ENCODE results near the gene PDLIM3. TPM values are rescaled to one million over a fixed set of nuclear protein-coding genes. Genes with fewer than 3 reads are reported as not detected.

PDLIM3 gene
- total RNA-seq, 4 donors from 2014 or later: 131 to 771 (median 450) TPM

DNA sequence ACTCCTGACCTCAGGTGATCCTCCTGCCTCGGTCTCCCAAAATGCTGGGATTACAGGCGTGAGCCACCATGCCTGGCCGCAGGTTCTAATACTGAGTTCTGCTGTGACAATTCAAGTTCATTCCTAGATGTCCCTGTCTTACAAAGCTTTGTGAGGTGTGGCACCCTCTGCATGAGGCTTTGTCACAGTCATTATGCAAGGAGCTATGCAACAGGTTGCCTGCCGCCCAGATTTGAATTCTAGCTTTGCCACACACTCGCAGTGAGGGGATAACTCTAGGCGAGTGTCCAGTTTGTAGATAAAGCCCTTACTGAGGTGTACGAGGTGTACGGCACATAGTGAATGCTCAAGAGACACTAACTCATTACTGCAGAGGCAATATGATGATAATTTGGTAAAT lies 67.3 kb downstream of the PDLIM3 start:
- Histone ChIP-seq H3K4me3 (no peak overlapping the region), H3K36me3 (no peaks in the 10 kb centered on the region), H3K27me3 (no peaks in the 10 kb centered on the region), H3K4me1 (no peaks in the 10 kb centered on the region), H3K9me3 (no peaks in the 10 kb centered on the region), H3K27ac (no peak overlapping the region)
- TF ChIP-seq CTCF (IDR thresholded peaks at IDR 0.05) (no peak), POLR2A (IDR thresholded peaks at IDR 0.05) (no peak)
- DNase-seq: no peak
- intact Hi-C loops (cut with DNase I; ENCODE audit: low total_unique reads): no loop called here

DNA sequence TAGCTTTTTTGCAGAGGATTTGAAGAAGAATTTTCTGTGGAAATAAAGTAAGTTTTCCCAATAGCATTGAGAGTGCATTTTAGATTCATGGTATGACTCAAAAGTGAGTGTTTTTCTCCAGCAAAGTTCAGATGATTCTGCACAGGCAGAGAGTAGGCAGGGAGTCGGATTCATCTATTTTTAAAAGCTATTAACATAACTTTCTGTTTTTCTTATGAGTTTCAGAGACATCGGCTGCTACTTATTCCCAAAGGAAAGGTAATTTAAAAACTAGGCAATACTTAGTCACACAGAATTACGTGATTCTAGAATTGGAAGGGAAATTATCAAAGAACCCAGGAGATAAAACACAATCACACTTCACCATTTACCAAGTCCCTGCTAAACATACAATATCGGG lies 68.2 kb downstream of the PDLIM3 start:
- H3K4me3 ChIP-seq: no peak overlapping the region
- TF ChIP-seq POLR2A (IDR thresholded peaks at IDR 0.05) (no peak), CTCF (IDR thresholded peaks at IDR 0.05) (no peak)
- H3K36me3 ChIP-seq: no peaks in the 10 kb centered on the region
- H3K27ac ChIP-seq: no peak overlapping the region
- DNase-seq: no peak
- H3K27me3 ChIP-seq: no peaks in the 10 kb centered on the region
- no peaks in the 10 kb centered on the region for H3K4me1 ChIP-seq
- H3K9me3 ChIP-seq: no peaks in the 10 kb centered on the region
- intact Hi-C loops (cut with DNase I; ENCODE audit: low total_unique reads): no loop called here

GRCh38 chr4:185465707-185466106 lies 69.6 kb downstream of the PDLIM3 start:
- TF ChIP-seq POLR2A (IDR thresholded peaks at IDR 0.05): no peak
- no peak for TF ChIP-seq CTCF (IDR thresholded peaks at IDR 0.05)

DNA sequence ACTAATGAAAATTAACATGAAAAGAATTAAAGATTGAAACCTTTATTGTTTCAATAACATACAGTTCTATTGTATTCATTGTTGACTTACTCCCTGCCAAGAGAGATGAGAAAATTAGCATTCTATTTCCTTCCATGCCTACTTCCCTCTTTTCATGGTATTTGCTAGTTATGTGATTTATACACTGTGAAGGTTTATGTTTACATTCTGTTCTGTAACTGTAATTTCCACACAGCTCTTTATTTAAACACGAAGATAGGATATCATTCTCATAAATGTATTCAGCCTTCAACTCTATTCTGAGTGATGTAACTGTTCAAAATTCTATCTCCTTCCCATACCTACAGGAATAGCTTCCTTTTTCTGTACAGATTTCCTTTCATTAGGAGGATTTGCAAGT lies 70.4 kb downstream of the PDLIM3 start:
- no peaks in the 10 kb centered on the region for H3K4me1 ChIP-seq
- intact Hi-C loops (cut with DNase I; ENCODE audit: low total_unique reads): no loop called here
- no peak for TF ChIP-seq POLR2A (IDR thresholded peaks at IDR 0.05)
- TF ChIP-seq CTCF (IDR thresholded peaks at IDR 0.05): no peak
- no peaks in the 10 kb centered on the region for H3K9me3 ChIP-seq
- no peak for DNase-seq
- no peaks in the 10 kb centered on the region for H3K36me3 ChIP-seq
- H3K27me3 ChIP-seq: no peaks in the 10 kb centered on the region
- H3K27ac ChIP-seq: no peak overlapping the region
- no peak overlapping the region for H3K4me3 ChIP-seq

More at GRCh38 chr4:185465707-185466106, 69.6 kb downstream of the PDLIM3 start:
- no peak overlapping the region for H3K27ac ChIP-seq
- H3K4me1 ChIP-seq: no peaks in the 10 kb centered on the region
- no peaks in the 10 kb centered on the region for H3K36me3 ChIP-seq
- H3K27me3 ChIP-seq: no peaks in the 10 kb centered on the region
- H3K9me3 ChIP-seq: no peaks in the 10 kb centered on the region
- H3K4me3 ChIP-seq: no peak overlapping the region
- intact Hi-C loops (cut with DNase I; ENCODE audit: low total_unique reads): no loop called here
- no peak for DNase-seq

DNA sequence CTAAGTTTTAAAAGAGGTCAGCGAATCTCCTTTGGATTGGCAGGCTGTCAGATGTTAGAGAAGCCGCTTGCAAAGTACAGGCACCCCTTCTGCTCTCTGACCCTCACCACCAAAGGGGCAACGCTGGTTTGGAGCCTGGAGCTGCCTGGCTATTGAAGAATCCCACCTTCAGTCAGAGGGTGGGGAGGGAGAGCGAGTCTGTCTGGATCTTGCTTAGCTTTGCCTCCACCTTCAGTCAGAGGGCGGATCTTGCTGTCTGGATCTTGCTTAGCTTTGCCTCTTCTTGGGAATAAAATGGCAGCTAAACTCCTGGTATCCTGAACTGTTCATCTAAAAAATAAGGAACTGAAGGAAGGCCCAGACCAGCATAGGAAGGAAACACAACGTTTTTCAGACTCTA lies 71.1 kb downstream of the PDLIM3 start:
- H3K4me1 ChIP-seq: no peaks in the 10 kb centered on the region
- TF ChIP-seq POLR2A (IDR thresholded peaks at IDR 0.05): no peak
- no peak for TF ChIP-seq CTCF (IDR thresholded peaks at IDR 0.05)
- H3K4me3 ChIP-seq: no peak overlapping the region
- no peak overlapping the region for H3K27ac ChIP-seq
- no peaks in the 10 kb centered on the region for H3K27me3 ChIP-seq
- no peaks in the 10 kb centered on the region for H3K36me3 ChIP-seq
- DNase-seq: no peak
- intact Hi-C loops (cut with DNase I; ENCODE audit: low total_unique reads): no loop called here
- no peaks in the 10 kb centered on the region for H3K9me3 ChIP-seq

Measured in uterus (tissue), 4 donors.